Brain microvascular endothelial cell (primary cell): ENCODE data around the gene PCDH10.

ENCODE experiments used
- DNase-seq: peaks from one replicate; pipeline ENCODE4 v3.0.0-alpha.2; 2020
- H3K27ac ChIP-seq: fragments of 250-450 bp; sonication (Bioruptor Pico); 2 replicates; pipeline ENCODE4 v1.5.1; 2020; ENCODE audit warnings: mild to moderate bottlenecking, moderate library complexity
- H3K27me3 ChIP-seq: fragments of 250-450 bp; sonication (Bioruptor Pico); replicated peaks from 2 replicates; pipeline ENCODE4 v1.5.1; 2020; ENCODE audit warnings: mild to moderate bottlenecking
- H3K36me3 ChIP-seq: fragments of 250-450 bp; sonication (Bioruptor Pico); replicated peaks from 2 replicates; pipeline ENCODE4 v1.5.1; 2020; ENCODE audit warnings: mild to moderate bottlenecking
- H3K4me3 ChIP-seq: 2 replicates; pipeline ENCODE4 v1.5.1; 2011; ENCODE audit warnings: low read depth, mild to moderate bottlenecking, control low read depth, low read length, moderate library complexity
- in situ Hi-C: cut with HindIII; loops from 2 replicates; pipeline ENCODE4 v1.10.0; 2017; ENCODE audit warnings: low sequenced_read_pairs, low pct_ligation_motif_present
- TF ChIP-seq, protein P1 (sequence below): IDR thresholded peaks from 2 replicates; pipeline ENCODE4 v1.5.1; 2011; ENCODE audit warnings: low read depth, mild to moderate bottlenecking, moderate library complexity, low read length, control low read depth, inconsistent platforms; ENCODE audit errors: missing control alignments

PCDH10 gene

DNA sequence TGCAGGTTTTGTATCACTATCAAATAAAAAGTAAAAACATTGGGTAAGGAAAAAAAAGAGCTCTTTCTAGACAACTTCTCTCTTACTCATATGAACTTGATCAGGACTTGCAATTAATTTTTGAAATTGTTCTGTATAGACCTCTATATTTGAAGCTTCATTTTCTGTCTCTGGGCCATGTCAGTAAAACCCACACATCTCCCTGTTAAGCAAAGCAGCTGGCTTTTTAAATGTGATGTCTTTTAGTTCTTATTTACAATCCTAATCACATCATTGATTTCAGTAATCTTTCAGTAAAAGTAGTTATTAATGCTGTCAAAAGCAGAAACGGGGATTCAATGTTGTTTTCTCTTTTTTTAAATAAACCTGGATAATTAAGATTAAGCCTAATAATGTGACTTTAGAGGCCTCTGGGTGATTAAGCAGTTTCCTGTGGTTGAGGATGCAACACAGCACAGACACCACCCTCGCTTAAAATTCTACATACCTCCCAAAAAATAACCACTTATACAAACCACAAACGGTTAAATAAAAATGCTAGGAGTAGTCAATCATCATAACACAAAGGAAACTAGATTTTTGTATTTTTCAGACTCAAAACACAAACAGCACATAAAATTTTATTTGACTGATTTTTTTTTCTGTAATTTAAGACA, 5.2 kb upstream of the PCDH10 start:
- no peak for DNase-seq

DNA sequence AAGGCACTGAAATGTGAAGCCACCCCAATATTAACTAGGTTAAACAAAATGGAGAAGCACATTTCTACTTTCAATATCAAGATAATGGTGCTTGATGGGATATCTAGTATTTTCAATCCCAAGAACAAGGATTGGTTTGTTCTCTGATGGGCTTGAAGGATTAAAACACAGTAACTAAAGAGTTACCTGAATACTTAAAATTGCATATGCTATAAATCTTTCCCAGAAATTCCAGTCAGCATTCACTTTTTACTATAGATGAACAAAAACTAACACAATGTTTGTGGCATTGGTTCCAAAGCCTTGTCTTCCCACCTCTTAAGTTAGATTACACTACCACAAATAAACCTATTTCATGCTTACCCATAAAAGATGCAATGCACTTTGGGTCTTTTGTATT, 3.9 kb upstream of the PCDH10 start:
- Histone ChIP-seq H3K27me3 (no peaks in the 10 kb centered on the region), H3K4me3 (no peak overlapping the region), H3K36me3 (no peaks in the 10 kb centered on the region), H3K27ac (no peak overlapping the region)
- DNase-seq, result no peak
- in situ Hi-C loops, result no loop called here
- TF ChIP-seq, protein P1, sequence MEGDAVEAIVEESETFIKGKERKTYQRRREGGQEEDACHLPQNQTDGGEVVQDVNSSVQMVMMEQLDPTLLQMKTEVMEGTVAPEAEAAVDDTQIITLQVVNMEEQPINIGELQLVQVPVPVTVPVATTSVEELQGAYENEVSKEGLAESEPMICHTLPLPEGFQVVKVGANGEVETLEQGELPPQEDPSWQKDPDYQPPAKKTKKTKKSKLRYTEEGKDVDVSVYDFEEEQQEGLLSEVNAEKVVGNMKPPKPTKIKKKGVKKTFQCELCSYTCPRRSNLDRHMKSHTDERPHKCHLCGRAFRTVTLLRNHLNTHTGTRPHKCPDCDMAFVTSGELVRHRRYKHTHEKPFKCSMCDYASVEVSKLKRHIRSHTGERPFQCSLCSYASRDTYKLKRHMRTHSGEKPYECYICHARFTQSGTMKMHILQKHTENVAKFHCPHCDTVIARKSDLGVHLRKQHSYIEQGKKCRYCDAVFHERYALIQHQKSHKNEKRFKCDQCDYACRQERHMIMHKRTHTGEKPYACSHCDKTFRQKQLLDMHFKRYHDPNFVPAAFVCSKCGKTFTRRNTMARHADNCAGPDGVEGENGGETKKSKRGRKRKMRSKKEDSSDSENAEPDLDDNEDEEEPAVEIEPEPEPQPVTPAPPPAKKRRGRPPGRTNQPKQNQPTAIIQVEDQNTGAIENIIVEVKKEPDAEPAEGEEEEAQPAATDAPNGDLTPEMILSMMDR, result no peak

More for the DNA sequence above, 5.2 kb upstream of the PCDH10 start:
- TF ChIP-seq, protein P1, result no peak
- Histone ChIP-seq H3K4me3 (no peak overlapping the region), H3K36me3 (no peaks in the 10 kb centered on the region), H3K27me3 (no peaks in the 10 kb centered on the region), H3K27ac (no peak overlapping the region)
- in situ Hi-C loops, result no loop called here

GRCh38 chr4:133145758-133146573, 3.1 kb upstream of the PCDH10 start:
- in situ Hi-C loops, result no loop called here
- no peak overlapping the region for H3K27ac ChIP-seq
- peak overlapping the region; percentile 71 for H3K4me3 ChIP-seq
- no peak for DNase-seq
- TF ChIP-seq, protein P1, result peak; percentile 21
- no peaks in the 10 kb centered on the region for H3K36me3 ChIP-seq
- no peaks in the 10 kb centered on the region for H3K27me3 ChIP-seq

DNA sequence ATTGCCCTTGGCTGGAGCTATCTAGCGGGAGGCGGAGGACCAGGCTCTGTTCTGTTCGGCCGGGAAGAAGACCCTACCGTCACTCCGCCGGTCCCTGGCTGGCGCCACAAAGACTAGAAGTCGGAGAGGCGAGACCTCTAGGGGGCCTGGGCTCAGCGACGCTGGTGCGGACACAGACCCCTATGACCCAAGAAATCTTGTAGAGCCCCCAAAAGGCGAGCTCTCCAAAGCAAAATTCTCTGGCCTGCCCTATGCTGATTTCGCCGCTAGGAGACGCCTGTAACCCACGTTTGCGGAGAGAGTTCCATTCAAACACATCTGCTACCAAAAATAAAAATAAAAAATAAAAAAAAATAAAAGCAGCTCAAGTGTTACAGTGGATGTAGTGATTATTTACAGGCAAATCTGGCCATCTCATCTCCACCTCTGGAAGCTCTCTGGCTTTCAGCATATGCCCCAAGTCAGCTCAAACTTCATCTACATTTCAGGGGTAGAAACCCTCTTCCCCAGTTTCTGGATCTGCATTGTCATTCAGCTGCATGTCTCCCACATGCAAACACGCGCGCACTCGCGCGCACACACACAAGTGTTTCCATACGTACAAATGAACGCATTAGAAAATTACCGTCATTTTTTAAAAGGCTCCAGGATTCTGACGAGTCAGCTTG, 2.4 kb upstream of the PCDH10 start:
- Histone ChIP-seq H3K27ac (no peak overlapping the region), H3K36me3 (no peaks in the 10 kb centered on the region), H3K4me3 (peak overlapping the region; percentile 71), H3K27me3 (no peaks in the 10 kb centered on the region)
- TF ChIP-seq, protein P1, result peak; percentile 98
- in situ Hi-C loops, result no loop called here
- peak; percentile 53 for DNase-seq

GRCh38 chr4:133147286-133147821, 1.7 kb upstream of the PCDH10 start:
- Histone ChIP-seq H3K36me3 (no peaks in the 10 kb centered on the region), H3K27me3 (no peaks in the 10 kb centered on the region), H3K4me3 (peak overlapping the region; percentile 71), H3K27ac (no peak overlapping the region)
- DNase-seq, result peak; percentile 7
- TF ChIP-seq, protein P1, result no peak
- in situ Hi-C loops, result no loop called here
